GM19351 (cell line): ENCODE measurements around the gene DCC.

Source experiments
- ATAC-seq: cut with Tn5 transposase; IDR thresholded peaks from one replicate; pipeline ENCODE4 v1.9.1; 2021; ENCODE audit warnings: mild to moderate bottlenecking, moderate library complexity; ENCODE audit not compliant: unreplicated experiment

Gene DCC

DNA sequence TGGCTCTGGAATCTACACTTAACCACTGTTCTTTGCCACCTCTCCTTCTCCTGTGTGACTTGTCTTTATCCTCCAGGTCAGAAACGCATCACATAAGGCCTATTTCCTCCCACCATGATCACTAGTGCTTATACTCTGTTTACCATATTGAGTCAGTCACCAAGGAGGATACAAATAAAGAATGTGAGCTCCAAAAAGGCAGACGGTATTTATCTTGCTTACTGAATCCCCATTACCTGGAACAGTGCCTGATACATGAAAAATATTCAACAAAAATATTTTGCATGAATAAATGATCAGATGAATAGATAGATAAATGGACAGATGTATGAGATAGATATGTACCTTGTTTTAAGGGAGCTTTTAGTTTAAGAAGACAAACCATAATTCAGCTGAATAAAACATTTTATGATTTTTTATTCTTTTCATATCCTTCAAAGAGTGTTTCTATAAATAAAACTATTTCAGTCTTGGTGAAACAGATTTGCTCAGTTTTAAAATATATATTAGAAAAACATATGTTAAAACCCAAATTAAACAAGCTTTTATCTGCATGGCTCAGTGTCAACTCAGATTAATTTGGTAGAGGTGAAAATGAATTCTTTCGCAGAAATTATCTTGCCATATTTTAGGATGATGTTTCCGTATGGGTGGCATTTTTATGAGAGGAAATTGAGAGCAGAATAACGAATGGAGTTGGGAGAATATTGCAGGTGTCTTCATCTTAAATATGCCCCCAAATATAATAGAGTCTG is 799.9 kb downstream of the DCC start:
- no peak for ATAC-seq

DNA sequence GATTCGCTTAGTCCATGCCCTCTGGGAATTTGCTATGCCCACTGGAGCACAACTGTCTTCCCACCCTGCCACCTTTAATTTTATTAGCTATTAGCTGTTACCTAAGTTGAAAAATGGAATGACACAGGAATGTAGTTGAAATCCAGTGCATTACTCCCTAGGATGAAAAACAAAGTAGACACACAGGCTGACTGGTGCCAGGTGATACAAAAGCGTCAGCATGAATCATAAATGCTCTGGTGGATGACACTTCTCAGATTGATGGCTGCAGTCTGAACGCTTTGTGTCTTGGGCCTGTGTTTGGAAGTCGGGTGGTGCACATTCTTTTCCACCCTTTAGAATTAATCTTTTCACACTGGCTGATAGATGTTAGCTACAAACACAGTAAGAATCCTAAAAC is 802.0 kb downstream of the DCC start:
- no peak for ATAC-seq

DNA sequence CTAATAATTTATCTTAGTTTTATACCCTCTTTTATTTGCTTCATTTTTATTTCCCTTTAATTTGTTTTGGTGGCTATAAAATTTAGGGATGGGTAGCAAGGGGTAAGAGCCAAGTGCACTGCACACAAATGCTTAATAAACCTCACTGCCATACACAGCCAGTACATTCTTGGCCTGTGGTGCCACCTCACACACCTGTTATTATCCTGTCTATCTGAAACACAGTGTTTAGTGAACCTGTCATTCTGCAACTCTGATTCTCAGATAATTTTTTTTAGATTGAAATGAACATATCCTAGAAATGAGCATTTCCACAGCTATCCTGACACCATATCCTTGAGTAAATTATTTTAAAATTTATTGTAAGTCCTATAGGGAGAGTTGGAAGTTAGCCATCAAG is 807.5 kb downstream of the DCC start:
- no peak for ATAC-seq

DNA sequence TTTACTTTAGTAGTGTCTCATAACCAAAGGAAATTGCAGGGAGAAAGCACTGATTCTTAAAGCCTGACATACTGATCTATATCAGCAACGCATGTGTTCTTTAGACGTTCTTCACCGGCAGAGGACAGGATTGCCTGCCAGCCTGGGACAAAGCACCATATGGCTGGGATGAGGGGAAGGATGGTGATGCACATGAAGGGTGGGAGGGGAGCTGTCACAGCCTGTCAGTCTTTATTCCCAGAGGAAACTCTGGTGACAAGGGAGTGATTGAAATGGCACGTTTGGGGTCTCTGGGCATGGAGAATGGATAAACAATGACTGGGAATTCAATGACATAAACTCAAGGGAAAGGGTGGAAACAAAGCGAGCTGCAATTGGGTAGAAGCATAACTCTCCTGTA is 808.1 kb downstream of the DCC start:
- no peak for ATAC-seq

DNA sequence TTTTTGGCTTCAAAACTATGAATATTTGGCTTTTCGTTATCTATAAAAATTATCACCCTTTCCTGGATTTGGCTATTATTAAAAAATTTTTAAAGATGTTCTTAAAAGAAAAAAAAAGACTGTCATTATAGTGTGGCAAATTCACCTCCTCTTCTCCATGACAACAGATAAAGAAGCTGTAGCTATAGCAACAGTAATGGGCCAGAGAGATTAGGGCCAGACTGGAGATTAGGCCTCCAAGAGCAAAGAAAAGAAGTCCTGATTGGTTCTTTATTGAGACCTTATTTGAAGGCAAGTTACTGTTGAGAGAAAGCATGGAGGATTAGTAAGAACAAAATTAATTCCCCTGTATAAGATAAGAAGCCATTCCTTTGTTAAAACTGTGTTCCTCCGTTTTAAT is 812.5 kb downstream of the DCC start:
- ATAC-seq, result no peak

DNA sequence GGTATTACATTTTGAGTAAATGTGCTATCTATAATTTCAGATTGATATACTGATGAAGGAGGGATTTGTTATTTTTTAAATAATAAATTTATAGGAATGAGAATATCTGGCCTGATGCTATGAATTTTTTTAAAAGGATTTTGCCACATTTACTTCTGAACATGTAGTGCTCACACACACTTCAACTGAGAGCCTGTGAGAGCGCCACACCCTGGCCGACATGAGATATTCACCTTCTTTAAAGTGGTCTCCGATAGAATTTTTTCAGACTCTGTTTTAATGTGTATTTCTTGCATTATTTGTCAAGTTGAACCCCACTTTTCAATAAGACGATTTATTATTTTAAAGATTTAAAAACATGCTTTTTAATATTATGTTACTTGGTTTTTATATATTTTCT is 813.3 kb downstream of the DCC start:
- ATAC-seq, result no peak

DNA sequence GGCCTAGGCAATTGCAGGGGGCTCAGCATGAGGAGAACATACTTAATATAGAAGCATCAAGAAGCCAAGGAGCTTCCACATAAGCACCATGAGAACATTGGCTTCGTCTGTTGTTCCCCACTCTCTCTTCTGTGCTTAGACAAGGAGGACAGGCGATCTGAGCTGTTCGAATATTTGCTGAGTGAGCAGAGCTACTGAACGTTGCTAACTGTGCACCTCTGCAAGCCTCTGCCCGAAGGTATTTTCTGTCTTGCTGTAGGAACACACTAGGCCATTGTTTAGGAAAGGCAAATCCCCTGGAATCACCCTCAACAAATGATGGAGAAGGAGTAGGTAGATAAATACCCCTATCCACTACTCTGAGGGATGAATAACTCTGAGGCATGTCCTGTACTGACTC is 813.8 kb downstream of the DCC start:
- ATAC-seq, result no peak

DNA sequence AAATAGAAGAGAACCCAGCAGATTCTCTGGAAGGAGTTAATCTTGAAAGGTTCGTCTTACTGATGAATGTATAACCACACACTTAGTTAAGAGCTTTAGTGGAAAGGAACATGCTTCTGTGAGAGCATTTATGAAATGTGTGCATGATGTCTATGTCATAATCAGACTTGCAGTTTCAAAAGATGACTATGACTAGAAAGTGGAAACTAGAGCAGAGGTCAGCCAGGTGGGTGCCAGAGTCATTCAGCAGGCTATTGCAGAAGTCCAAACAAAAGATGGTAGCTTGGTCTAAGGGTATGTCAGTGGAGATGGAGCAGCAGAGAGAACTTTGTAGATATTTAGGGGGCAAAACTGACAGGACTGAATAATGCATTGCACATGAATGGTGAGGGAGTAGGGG is 825.8 kb downstream of the DCC start:
- ATAC-seq, result no peak

DNA sequence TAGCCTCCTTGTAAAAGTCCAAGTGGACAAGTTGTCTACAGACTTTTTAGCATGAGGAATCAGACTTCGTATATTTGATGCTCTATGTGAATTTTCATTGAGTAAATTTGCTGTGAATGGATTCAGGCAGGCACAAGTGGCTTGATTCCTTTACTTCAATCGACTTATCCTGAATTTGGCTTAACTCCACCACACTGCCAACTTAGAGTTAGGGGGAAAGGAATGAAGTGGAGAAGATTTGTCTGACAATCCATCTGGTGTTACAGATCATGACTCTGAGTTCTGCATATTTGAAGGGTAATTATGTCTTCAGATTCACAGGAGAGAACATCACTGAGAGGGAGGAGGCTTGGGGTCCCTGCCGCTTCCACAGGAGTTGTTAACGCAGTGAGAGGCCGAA is 829.3 kb downstream of the DCC start:
- ATAC-seq, result no peak

DNA sequence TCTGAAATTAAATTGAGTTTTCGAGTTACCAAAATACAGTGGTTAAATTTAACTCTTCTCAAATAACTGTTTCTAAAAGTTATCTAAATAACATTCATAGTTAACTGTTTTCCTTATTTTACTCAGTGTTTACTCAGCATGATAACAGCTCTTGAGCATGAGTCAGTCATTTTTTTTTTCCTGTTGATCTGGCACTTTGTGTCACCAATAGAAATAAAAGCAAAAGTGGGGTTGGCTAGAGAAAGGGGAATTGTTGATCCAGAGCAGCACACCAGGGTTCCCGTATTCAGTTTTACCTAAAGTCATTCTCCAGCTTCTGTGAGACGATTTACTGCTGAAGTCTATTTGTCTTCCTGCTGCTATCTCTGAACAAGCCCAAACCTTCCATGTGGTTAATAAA is 851.6 kb downstream of the DCC start:
- no peak for ATAC-seq

DNA sequence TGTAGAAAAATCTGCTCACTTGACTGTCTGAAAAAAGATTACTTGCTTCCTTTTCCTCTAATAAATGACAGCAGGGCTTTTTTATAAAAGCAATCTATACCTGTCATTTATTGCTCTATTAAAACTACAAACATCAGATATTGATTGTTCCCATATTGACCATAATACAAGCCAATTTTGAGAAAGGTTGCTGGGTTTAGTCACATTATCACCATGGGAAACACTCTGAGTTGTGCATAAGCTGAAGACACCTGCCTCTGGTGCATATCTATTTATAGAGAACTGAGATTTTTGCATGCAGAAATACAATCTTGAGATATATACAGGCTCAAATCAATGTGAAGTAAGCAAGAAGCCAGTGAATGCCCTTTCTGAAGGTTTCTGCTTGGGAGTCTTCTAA is 853.9 kb downstream of the DCC start:
- no peak for ATAC-seq

DNA sequence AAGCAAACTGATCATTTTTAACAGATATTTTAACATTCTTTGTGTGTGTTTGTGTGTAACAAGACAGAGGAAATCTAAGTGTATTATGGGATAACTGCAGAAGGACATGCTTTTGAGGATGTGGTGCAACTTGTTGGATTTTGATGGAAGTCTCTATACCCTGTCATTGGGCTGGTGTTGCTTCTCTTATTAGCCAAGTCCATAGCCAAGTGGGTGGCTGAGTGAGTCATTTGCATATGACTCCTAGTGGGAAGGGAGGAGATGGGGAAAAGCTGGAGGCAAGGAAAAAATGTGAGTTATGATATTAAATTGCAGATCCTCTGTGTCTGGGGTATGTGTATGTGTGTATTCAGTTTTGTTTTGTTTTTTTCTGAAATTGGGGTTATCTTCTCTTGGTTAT is 879.9 kb downstream of the DCC start:
- ATAC-seq, result no peak

DNA sequence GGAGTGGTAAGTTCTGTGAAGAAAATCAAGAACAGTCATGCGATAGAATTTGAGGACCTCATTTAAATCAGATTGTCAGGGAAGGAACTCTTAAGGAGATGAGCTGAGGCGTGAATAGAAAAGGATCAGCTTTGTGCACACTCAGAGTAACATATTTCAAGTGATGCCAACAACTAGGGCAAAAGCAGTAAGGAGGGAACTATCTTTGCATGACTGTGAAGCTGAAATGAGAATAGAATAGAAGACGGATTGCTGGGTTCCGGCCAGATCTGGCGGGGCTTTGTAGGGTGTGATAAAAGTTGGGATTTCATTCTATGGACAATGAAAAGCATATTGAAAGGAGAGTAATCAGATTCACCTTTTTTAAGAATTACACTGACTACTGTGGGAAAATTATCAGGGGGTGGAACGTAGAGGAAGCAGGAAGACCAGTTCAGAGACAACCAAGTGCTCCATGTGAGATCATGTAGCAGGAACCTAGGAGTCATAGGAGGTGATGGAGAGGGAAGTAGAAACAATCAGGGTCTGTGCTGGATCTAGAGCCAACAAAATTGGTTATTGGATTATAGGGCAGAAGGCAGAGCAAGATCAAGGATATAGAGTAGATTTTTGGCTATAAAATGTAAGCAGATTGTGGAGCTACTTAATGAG is 884.3 kb downstream of the DCC start:
- no peak for ATAC-seq

DNA sequence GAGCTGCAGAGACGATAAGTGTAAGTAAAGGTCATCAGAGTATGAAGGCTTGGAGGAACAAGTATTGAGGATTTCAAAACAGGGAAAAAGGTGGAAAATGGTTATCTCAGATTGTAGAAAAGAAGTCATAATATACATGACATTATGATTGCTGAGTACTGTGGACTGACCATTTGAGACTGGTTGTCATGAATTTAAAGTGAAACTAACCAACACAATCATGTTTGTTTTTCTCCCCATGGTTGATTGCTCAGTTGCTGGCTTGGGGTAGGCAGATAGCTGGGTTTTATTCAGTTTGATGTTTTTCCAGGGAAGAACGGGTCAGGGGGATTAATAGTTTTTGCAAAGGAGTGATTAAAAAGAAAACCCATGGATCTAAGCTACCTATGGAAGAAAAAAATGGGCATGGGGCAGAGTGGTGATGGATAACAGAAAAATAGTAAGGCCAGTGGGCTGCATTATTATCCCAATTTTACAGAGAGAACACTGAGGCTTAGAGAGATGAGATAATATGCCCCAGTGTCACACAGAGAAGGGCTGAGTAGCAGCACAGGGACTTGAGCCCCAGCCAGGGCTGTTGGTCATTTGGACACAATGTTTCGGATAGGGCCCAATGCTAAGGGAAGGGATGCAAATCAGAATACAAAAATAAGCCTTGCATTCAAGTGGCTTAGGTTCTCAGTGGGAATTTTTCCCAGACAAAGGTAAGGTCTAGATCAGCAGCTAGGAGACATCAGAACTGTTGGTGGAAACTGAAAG is 885.7 kb downstream of the DCC start:
- ATAC-seq, result no peak

DNA sequence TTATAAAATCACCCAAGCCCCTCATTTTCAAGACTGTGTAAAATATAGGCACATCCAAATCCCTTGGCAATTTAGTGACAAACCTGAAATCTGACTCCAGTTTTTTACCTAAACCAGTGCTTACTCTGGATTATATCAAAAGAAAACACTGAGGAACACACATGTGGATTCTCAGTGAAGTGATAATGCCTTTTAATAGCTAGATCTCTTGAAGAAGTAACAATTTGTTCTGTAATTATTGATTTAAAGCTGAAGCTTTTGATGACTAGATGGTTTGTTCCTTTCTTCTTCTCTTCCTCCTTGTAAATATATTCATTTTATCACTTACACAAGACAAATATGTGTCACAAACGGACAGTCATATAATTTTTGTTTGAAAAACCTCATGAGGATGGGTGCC is 894.6 kb downstream of the DCC start:
- no peak for ATAC-seq

DNA sequence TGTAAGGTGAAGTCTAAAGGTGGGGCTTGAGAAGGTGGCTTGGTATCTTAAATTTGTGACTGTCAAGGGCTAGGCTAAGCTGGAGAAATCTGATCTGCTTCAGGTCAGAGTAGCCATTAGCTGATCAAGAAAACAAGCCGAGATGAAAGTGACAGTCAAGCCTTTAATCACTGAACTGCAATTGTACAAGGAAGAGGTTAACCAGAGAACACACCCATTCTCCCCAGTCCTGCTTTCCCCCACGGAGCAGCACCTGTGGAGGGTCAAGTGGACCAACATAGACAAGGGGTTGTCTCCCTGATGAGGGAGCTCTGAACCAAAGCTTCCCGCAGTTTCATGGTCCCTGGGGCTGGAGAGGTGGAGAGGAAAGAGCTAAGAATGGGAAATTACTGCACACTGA is 901.2 kb downstream of the DCC start:
- ATAC-seq, result no peak

DNA sequence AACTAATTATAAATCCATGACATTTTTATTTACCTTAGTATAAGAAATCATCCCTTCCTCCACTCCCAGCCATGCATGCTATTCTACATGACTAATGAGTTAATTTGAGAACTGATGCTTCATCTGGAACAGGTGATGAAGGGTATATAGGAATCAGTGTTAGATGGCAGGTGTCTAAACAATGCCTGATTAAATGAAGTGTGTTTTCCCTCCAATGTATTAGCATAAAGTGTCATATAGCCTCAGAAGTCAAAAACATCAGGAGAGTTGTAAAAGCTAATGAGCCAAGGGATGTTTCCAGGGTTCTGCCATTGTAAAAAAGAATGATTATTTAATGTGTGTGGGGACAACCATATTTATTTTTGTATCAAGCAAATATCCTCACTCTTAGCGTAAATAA is 913.8 kb downstream of the DCC start:
- no peak for ATAC-seq

DNA sequence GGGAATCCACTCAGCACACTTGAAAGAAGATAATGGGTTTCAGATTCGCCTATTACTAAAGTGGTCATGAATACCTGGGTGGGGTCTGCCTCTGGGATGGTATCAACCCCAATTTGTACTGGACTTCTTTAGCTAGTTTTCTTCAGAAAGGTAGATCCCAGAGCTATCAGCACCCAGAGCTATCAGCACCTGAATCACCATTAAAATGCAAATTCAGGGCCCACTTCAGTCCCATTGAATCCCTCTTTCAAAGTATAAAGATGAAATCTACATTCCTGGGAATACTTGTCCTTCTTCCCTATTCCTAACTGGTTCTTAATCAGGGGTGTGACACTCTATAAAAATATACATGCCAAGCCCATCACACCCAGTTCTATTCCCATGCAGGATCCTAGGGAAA is 914.3 kb downstream of the DCC start:
- ATAC-seq, result no peak

DNA sequence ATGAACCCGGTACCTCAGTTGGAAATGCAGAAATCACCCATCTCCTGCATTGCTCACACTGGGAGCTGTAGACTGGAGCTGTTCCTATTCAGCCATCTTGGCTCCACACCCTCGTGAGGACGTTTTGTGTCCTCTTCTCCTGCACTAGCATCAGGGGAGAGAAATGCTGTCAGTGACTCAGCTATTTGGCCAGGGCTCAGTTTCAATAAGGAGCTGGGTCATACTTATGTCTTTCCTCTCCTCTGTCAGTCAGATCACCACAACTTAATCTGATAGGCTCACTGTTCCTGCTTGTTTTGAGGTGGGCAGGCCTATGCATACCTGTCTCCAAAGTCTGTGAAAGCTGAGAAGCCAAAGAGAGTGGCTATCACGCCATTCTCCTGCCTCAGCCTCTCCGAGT is 921.2 kb downstream of the DCC start:
- no peak for ATAC-seq

DNA sequence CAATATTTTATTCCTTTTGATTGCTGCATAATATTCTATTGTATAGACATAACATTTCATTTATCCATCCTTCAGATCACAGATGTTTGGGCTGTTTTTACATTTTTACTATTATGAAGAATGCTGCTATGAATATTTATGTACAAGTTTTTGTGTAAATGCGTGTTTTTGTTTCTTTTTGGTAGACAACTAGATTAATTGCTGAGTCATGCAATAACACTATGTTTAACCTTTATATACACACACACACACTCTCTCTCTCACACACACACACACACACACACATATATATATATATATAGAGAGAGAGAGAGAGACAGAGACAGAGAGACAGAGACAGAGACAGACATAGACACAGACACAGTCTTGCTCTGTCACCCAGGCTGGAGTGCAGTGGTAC is 926.9 kb downstream of the DCC start:
- no peak for ATAC-seq

DNA sequence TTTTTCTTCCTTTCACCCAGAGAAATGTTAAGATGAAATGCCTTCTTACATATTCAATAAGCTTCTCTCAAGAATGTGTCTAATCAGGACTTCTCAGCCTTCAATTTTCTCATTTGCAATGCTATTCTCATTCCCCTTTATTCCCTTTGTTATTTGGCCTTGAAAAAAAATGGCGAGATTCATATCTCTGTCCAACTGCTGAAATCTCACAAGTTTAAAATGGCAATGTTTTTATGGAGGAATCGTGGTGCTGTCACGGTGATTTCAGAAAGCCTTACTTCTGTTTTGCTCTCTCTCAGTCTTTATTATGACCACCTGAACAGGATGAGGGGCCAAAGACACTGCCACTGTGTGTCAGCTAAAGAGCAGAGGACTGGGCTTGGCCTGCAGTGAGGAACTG is 928.5 kb downstream of the DCC start:
- ATAC-seq, result no peak

DNA sequence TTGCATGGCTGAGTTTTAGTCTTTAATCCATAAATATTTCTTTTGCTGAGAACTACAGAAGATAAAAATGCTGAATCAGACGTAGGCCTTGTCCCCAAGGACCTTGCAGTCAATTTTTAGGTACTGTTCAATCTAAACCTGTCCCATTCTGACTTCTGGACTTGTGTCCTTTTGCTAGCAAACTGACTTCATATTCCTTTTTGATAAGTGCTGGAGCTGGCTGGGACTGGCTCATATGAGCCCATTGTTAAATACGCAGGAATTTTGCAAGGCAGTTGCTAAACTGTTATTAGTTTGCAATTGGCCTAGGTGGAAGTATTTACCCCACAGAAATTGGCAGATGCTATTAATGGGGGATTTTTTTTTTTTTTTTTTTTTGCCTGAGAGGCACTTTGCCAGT is 941.4 kb downstream of the DCC start:
- no peak for ATAC-seq
